ENCODE results near the gene MSI2. TPM values are rescaled to one million over a fixed set of nuclear protein-coding genes. Genes with fewer than 3 reads are reported as not detected.

Gene MSI2
- total and polyA plus RNA-seq, 2 donors (not counting 3 experiments of a cell fraction or from before 2014, with no cell fraction given) = 20.9 to 59.3 TPM

DNA sequence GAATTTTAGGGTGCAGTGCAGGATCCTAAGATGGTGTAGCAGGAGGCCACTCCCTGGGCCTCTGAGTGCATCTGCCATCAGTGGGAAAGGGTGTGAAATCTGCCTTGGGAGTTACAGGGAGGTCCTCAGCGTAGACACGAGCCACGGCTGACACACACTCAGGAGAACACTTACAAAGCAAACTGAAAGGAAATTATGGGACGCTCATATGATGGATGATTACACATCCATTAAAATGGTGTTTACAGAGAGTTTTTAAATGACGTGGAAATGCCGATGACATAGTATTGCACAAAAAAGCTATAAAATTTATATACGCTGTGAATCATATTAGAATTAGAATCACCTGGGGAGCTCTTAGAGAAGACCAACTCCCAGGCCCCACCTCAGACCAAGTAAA, 313.5 kb downstream of the MSI2 start:
- FAIRE-seq (no peak), DNase-seq (ENCODE audit: low read depth, low spot score) (no peak)
- no TSS peak for BruUV-seq (replicated peaks)
- Histone ChIP-seq H3K9me3 (replicated peaks; ENCODE audit: control insufficient read depth, insufficient read depth, low read length) (no peaks in the 10 kb centered on the region), H4K20me1 (replicated peaks; ENCODE audit: control insufficient read depth, extremely low read depth, insufficient read depth, low read length) (no peaks in the 10 kb centered on the region), H3K9me1 (replicated peaks; ENCODE audit: control insufficient read depth, extremely low read depth, insufficient read depth, low read length) (no peaks in the 10 kb centered on the region), H3K4me1 (ENCODE audit: control insufficient read depth, extremely low read depth, insufficient read depth, low read length) (no peaks in the 10 kb centered on the region), H3K9ac (replicated peaks; ENCODE audit: extremely low read depth, insufficient read depth, low read length) (no peak overlapping the region), H3K79me2 (ENCODE audit: control insufficient read depth, insufficient read depth, low read length) (no peaks in the 10 kb centered on the region), H3K27me3 (ENCODE audit: control insufficient read depth in 2 of 2, insufficient read depth in 2 of 2, low read length in 2 of 2) (no peaks in the 10 kb centered on the region), H3K36me3 (ENCODE audit: control insufficient read depth in 2 of 2, extremely low read depth in 1 of 2, insufficient read depth in 2 of 2, low read length in 2 of 2) (no peaks in the 10 kb centered on the region), H3K4me3 (replicated peaks in 1 of 3; ENCODE audit: insufficient read depth in 1 of 3, low read depth in 1 of 3, low read length in 3 of 3) (no peak overlapping the region), H3K4me2 (ENCODE audit: insufficient read depth, low read length) (no peak overlapping the region), H3K27ac (ENCODE audit: insufficient read depth, low read depth, low read length) (no peak overlapping the region), H2AFZ (ENCODE audit: low read depth, low read length) (no peak overlapping the region)
- ChIA-PET POLR2A (no interaction called here), CTCF (interaction anchor here (0.8 to 1.7 kb wide), 2 partner anchors 102 to 327 kb away, joined by 3 to 8 read pairs; no protein-coding TSS in a partner anchor)
- dilution Hi-C loops (cut with MboI; ENCODE audit: extremely low pct_ligation_motif_present, low sequenced_read_pairs) (no loop called here), intact Hi-C loops (cut with micrococcal nuclease) (no loop called here)
- TF ChIP-seq EZH2 (IDR thresholded peaks at IDR 0.05; ENCODE audit: borderline replicate concordance, low read depth, low read length, severe bottlenecking) = no peak
- TF ChIP-seq MAX (IDR thresholded peaks at IDR 0.05; ENCODE audit: insufficient read depth, insufficient read length) = no peak
- no peak for TF ChIP-seq MYC (IDR thresholded peaks at IDR 0.05; ENCODE audit: low read depth, low read length)
- no peak for TF ChIP-seq JUN (IDR thresholded peaks at IDR 0.05; ENCODE audit: borderline replicate concordance, insufficient read depth, insufficient read length, low read depth)
- no peak for TF ChIP-seq POLR2AphosphoS5 (IDR thresholded peaks at IDR 0.05; ENCODE audit: insufficient read depth, low read depth, low read length)
- TF ChIP-seq, protein P1, sequence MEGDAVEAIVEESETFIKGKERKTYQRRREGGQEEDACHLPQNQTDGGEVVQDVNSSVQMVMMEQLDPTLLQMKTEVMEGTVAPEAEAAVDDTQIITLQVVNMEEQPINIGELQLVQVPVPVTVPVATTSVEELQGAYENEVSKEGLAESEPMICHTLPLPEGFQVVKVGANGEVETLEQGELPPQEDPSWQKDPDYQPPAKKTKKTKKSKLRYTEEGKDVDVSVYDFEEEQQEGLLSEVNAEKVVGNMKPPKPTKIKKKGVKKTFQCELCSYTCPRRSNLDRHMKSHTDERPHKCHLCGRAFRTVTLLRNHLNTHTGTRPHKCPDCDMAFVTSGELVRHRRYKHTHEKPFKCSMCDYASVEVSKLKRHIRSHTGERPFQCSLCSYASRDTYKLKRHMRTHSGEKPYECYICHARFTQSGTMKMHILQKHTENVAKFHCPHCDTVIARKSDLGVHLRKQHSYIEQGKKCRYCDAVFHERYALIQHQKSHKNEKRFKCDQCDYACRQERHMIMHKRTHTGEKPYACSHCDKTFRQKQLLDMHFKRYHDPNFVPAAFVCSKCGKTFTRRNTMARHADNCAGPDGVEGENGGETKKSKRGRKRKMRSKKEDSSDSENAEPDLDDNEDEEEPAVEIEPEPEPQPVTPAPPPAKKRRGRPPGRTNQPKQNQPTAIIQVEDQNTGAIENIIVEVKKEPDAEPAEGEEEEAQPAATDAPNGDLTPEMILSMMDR (IDR thresholded peaks at IDR 0.05; ENCODE audit: extremely low read depth in 1 of 2, insufficient read depth in 1 of 2, low read depth in 1 of 2, low read length in 2 of 2) = no peak
- TF ChIP-seq GATA2 (IDR thresholded peaks at IDR 0.05; ENCODE audit: insufficient read depth, insufficient read length, low read depth, low read length) = no peak
- TF ChIP-seq POLR2A (IDR thresholded peaks at IDR 0.05; ENCODE audit: low read depth, low read length) = no peak
- no peak for TF ChIP-seq FOS (IDR thresholded peaks at IDR 0.05; ENCODE audit: borderline replicate concordance, insufficient read depth, low read length)

Measured in endothelial cell of umbilical vein (primary cell).